Activated T-helper 2 cell treated with anti-CD3 and anti-CD28 coated beads, Interferon-gamma antibody, Interleukin-2, Interleukin-4, amounts not matched to agents 10 μg/mL and 5 μg/mL and 100 μg/mL, durations not matched to agents 14 hours and 24 hours and 36 hours (primary cell): ENCODE results near the gene CTPS2. TPM values are rescaled to one million over a fixed set of nuclear protein-coding genes. Genes with fewer than 3 reads are reported as not detected.
A peak's percentile ranks its signal among the peaks of the same experiment; 100 is the strongest.
"Not testable (repeated sequence)": the region's sequence is repeated elsewhere in the genome, so short reads cannot be mapped to it uniquely, and the experiment has no call there.

ENCODE experiments used
- DNase-seq: peaks from one replicate; pipeline ENCODE4 v3.0.0; 2021; ENCODE audit warnings: low spot score
- H3K27ac Mint-ChIP-seq: one replicate; pipeline ENCODE4 v1.8.0; 2021; ENCODE audit warnings: mixed read lengths
- H3K27me3 Mint-ChIP-seq: one replicate; pipeline ENCODE4 v1.8.0; 2021; ENCODE audit warnings: low read depth, mixed read lengths
- H3K36me3 Mint-ChIP-seq: one replicate; pipeline ENCODE4 v1.8.0; 2021; ENCODE audit warnings: low read depth, mixed read lengths
- H3K4me1 Mint-ChIP-seq: one replicate; pipeline ENCODE4 v1.8.0; 2021; ENCODE audit warnings: low read depth, mixed read lengths
- H3K4me3 Mint-ChIP-seq: one replicate; pipeline ENCODE4 v1.8.0; 2021; ENCODE audit warnings: low read depth, mild to moderate bottlenecking, moderate library complexity, mixed read lengths
- H3K9me3 Mint-ChIP-seq: one replicate; pipeline ENCODE4 v1.8.0; 2021; ENCODE audit warnings: mixed read lengths
- intact Hi-C: fragments of 100-400 bp; cut with micrococcal nuclease; formaldehyde crosslinking; loops from one replicate; pipeline ENCODE4 v1.15.1; 2023
- total RNA-seq: library from RNA; stranded (reverse); gene quantifications from 2 replicates; pipeline ENCODE4 v1.2.3, GENCODE V29; 2022

CTPS2 gene
- total RNA-seq, 1 donor from 2014 or later, result 9.3 TPM

GRCh38 chrX:16606142-16606720 lies 106.2 kb downstream of the CTPS2 start:
- peaks cover 14% of the 10 kb centered on the region for H3K4me1 Mint-ChIP-seq
- no peak for DNase-seq
- no peak overlapping the region for H3K27ac Mint-ChIP-seq
- no peaks in the 10 kb centered on the region for H3K27me3 Mint-ChIP-seq
- H3K9me3 Mint-ChIP-seq, result no peaks in the 10 kb centered on the region
- intact Hi-C loops, result no loop called here
- no peaks in the 10 kb centered on the region for H3K36me3 Mint-ChIP-seq
- no peak overlapping the region for H3K4me3 Mint-ChIP-seq

- Mint-ChIP-seq H3K9me3 (no peaks in the 10 kb centered on the region), H3K4me3 (no peak overlapping the region), H3K4me1 (peaks cover 14% of the 10 kb centered on the region), H3K36me3 (no peaks in the 10 kb centered on the region), H3K27me3 (no peaks in the 10 kb centered on the region), H3K27ac (no peak overlapping the region)
- no peak for DNase-seq
- intact Hi-C loops, result no loop called here
Measured at GRCh38 chrX:16604337-16604736, 108.1 kb downstream of the CTPS2 start.

- no peak for DNase-seq
- Mint-ChIP-seq H3K27me3 (no peaks in the 10 kb centered on the region), H3K27ac (peak overlapping the region; percentile 61), H3K4me1 (peaks cover 14% of the 10 kb centered on the region), H3K4me3 (no peak overlapping the region), H3K36me3 (no peaks in the 10 kb centered on the region), H3K9me3 (no peaks in the 10 kb centered on the region)
- intact Hi-C loops, result no loop called here
Measured at GRCh38 chrX:16603822-16604221, 108.6 kb downstream of the CTPS2 start.

DNA sequence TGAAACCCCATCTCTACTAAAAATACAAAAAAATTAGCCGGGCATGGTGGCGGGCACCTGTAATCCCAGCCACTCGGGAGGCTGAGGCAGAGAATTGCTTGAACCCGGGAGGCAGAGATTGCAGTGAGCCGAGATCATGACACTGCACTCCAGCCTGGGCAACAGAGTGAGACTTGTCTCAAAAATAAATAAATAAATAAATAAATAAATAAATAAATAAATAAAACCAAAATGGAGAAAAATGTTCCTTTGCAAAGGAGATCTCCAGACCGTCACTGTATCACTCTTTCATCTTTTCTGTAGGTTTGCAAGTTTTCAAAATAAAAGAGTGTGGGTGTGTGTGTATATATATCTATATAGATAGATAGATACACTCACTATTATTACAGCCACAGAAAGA lies 109.2 kb downstream of the CTPS2 start:
- H3K4me3 Mint-ChIP-seq, H3K9me3 Mint-ChIP-seq, H3K27me3 Mint-ChIP-seq, DNase-seq, intact Hi-C loops, H3K36me3 Mint-ChIP-seq, H3K27ac Mint-ChIP-seq: not testable (repeated sequence)
- H3K4me1 Mint-ChIP-seq, result peaks cover 14% of the 10 kb centered on the region

- no peaks in the 10 kb centered on the region for H3K9me3 Mint-ChIP-seq
- no peaks in the 10 kb centered on the region for H3K27me3 Mint-ChIP-seq
- no peak for DNase-seq
- peaks cover 14% of the 10 kb centered on the region for H3K4me1 Mint-ChIP-seq
- intact Hi-C loops, result no loop called here
- no peak overlapping the region for H3K27ac Mint-ChIP-seq
- H3K4me3 Mint-ChIP-seq, result no peak overlapping the region
- H3K36me3 Mint-ChIP-seq, result no peaks in the 10 kb centered on the region
Measured at GRCh38 chrX:16601885-16602284, 110.6 kb downstream of the CTPS2 start.

GRCh38 chrX:16594490-16594889 lies 118.0 kb downstream of the CTPS2 start:
- peaks cover 5% of the 10 kb centered on the region for H3K9me3 Mint-ChIP-seq
- H3K4me1 Mint-ChIP-seq, result peaks cover 7% of the 10 kb centered on the region
- no peak overlapping the region for H3K4me3 Mint-ChIP-seq
- DNase-seq, result no peak
- H3K27me3 Mint-ChIP-seq, result no peaks in the 10 kb centered on the region
- H3K27ac Mint-ChIP-seq, result no peak overlapping the region
- intact Hi-C loops, result no loop called here
- peaks cover 10% of the 10 kb centered on the region for H3K36me3 Mint-ChIP-seq

GRCh38 chrX:16593801-16594200 lies 118.7 kb downstream of the CTPS2 start:
- no peaks in the 10 kb centered on the region for H3K27me3 Mint-ChIP-seq
- peaks cover 5% of the 10 kb centered on the region for H3K9me3 Mint-ChIP-seq
- H3K4me1 Mint-ChIP-seq, result peaks cover 12% of the 10 kb centered on the region
- H3K4me3 Mint-ChIP-seq, result no peak overlapping the region
- intact Hi-C loops, result no loop called here
- no peak for DNase-seq
- H3K36me3 Mint-ChIP-seq, result peaks cover 10% of the 10 kb centered on the region
- H3K27ac Mint-ChIP-seq, result no peak overlapping the region

DNA sequence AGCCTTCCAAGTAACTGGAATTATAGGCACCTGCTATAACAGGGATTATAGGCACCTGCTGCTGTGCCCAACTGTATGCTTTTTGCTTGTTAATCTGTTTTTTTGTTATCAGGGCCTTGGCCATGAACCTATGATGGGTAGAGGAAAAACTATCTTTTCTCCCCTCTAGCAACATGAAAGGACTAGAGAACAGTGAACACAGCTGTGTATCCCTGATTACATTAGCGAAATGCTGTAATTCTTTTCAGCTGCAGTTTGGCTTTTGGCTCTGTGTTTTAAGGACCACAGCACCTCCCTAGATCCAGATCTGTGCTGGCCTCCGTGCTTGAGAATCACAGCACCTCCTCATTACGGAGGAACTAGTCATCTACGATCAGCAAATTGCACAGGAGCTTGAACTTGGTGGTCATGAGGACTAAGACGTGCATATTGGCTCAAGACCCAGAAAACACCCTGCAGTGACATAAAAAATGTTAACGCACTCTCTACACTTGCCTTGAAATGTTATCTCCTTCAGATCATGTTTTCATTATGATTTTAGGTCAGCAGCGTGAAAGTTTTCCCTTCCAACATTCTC lies 120.2 kb downstream of the CTPS2 start:
- intact Hi-C loops, result no loop called here
- Mint-ChIP-seq H3K27me3 (no peaks in the 10 kb centered on the region), H3K27ac (no peak overlapping the region)

DNA sequence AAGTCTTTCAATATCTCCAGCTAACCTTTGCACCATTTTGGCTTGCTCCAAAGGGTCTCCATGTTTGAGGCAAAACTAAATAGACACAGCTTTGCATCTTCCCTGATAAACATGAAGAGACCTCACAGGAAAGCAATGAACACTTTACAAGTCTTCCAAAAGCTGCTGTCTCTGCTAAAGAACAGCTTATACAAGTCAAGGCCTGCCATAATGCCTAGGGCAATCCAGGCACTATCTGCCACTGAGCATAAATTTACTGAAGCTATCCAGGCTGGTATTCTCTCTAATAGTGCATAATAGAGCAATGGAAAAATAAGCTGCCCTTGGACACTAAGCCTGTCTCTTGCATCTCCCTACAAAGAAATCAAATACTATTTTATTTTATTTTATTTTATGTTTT lies 122.6 kb downstream of the CTPS2 start:
- no peak overlapping the region for H3K27ac Mint-ChIP-seq
- no peaks in the 10 kb centered on the region for H3K27me3 Mint-ChIP-seq
- peaks cover 17% of the 10 kb centered on the region for H3K4me1 Mint-ChIP-seq
- no peak overlapping the region for H3K4me3 Mint-ChIP-seq
- peaks cover 5% of the 10 kb centered on the region for H3K9me3 Mint-ChIP-seq
- peaks cover 20% of the 10 kb centered on the region for H3K36me3 Mint-ChIP-seq
- no peak for DNase-seq
- intact Hi-C loops, result no loop called here

More for the DNA sequence above, 120.2 kb downstream of the CTPS2 start:
- Mint-ChIP-seq H3K4me3 (no peak overlapping the region), H3K9me3 (peaks cover 5% of the 10 kb centered on the region), H3K36me3 (peaks cover 17% of the 10 kb centered on the region), H3K4me1 (peaks cover 17% of the 10 kb centered on the region)
- DNase-seq, result no peak

DNA sequence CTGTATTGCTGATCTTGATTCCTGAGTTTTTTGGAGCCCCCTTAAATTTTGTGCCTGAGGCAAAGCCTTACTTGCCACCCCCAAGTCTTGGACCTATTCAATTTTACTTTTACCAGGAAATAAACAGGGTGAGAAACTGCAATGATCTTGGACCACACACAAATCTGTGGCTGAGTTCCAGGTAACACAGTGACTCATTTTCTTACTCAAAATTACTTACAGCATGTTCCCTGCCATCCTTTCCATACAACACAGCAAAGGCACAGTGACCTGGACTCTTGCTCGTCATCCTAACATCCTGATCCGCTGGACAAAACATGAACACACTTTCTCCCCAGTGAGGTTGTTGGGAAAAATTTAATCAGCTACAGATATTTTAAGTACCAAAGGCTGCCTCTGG lies 123.3 kb downstream of the CTPS2 start:
- no peak overlapping the region for H3K4me3 Mint-ChIP-seq
- DNase-seq, result no peak
- peaks cover 17% of the 10 kb centered on the region for H3K4me1 Mint-ChIP-seq
- intact Hi-C loops, result no loop called here
- peaks cover 5% of the 10 kb centered on the region for H3K9me3 Mint-ChIP-seq
- H3K27me3 Mint-ChIP-seq, result no peaks in the 10 kb centered on the region
- H3K36me3 Mint-ChIP-seq, result peaks cover 20% of the 10 kb centered on the region
- H3K27ac Mint-ChIP-seq, result no peak overlapping the region

- no peak overlapping the region for H3K27ac Mint-ChIP-seq
- no peaks in the 10 kb centered on the region for H3K27me3 Mint-ChIP-seq
- H3K4me1 Mint-ChIP-seq, result peaks cover 14% of the 10 kb centered on the region
- H3K36me3 Mint-ChIP-seq, result peaks cover 23% of the 10 kb centered on the region
- intact Hi-C loops, result no loop called here
- H3K9me3 Mint-ChIP-seq, result peaks cover 5% of the 10 kb centered on the region
- H3K4me3 Mint-ChIP-seq, result no peak overlapping the region
- no peak for DNase-seq
Measured at GRCh38 chrX:16588266-16588665, 124.2 kb downstream of the CTPS2 start.

GRCh38 chrX:16587836-16588235 lies 124.6 kb downstream of the CTPS2 start:
- peaks cover 14% of the 10 kb centered on the region for H3K4me1 Mint-ChIP-seq
- H3K27ac Mint-ChIP-seq, result no peak overlapping the region
- DNase-seq, result no peak
- peaks cover 5% of the 10 kb centered on the region for H3K9me3 Mint-ChIP-seq
- intact Hi-C loops, result no loop called here
- H3K4me3 Mint-ChIP-seq, result no peak overlapping the region
- no peaks in the 10 kb centered on the region for H3K27me3 Mint-ChIP-seq
- peaks cover 23% of the 10 kb centered on the region for H3K36me3 Mint-ChIP-seq

GRCh38 chrX:16586377-16587112 lies 125.9 kb downstream of the CTPS2 start:
- Mint-ChIP-seq H3K27me3 (no peaks in the 10 kb centered on the region), H3K36me3 (peaks cover 18% of the 10 kb centered on the region), H3K4me1 (peaks cover 10% of the 10 kb centered on the region), H3K27ac (no peak overlapping the region), H3K4me3 (no peak overlapping the region), H3K9me3 (peaks cover 10% of the 10 kb centered on the region)
- intact Hi-C loops, result no loop called here
- no peak for DNase-seq
